H1 (cell line): ENCODE measurements around the gene NFIA. TPM values are rescaled to one million over a fixed set of nuclear protein-coding genes. Genes with fewer than 3 reads are reported as not detected.

ENCODE experiments used
- CTCF ChIA-PET: fragments of 300-600 bp; sonication (Branson Sonifier 250); formaldehyde crosslinking; loops from one replicate; lab custom pipeline; 2021; ENCODE audit not compliant: partially characterized antibody; lab: Charles Lee
- POLR2A ChIA-PET: fragments of 300-600 bp; sonication (Branson Sonifier 250); formaldehyde crosslinking; loops from one replicate; lab custom pipeline; 2021; ENCODE audit warnings: inconsistent platforms; ENCODE audit not compliant: partially characterized antibody; lab: Charles Lee
- DNase-seq, 2 experiments: peaks; one replicate each; pipeline versions ENCODE4 v3.0.0 to v3.0.0-alpha.2; 2010 to 2022; ENCODE audit warnings: low spot score in 2 of 2, low read depth in 1 of 2, mixed read lengths in 1 of 2
- FAIRE-seq: peaks from 2 replicates; lab custom pipeline; 2011; peaks lifted over from hg19 to GRCh38; lab: Jason Lieb, UNC
- H2AFZ ChIP-seq: 2 replicates; pipeline ENCODE4 v1.8.1; 2012; ENCODE audit warnings: low read length, inconsistent platforms
- H2AK5ac ChIP-seq: 2 replicates; pipeline ENCODE4 v1.6.1; 2013; ENCODE audit warnings: low read depth, low read length
- H2BK120ac ChIP-seq: replicated peaks from 2 replicates; pipeline ENCODE3; 2013; ENCODE audit warnings: low read depth, low read length, inconsistent platforms
- H2BK12ac ChIP-seq: 2 replicates; pipeline ENCODE4 v1.6.1; 2013; ENCODE audit warnings: low read depth, low read length
- H2BK15ac ChIP-seq: 2 replicates; pipeline ENCODE4 v1.6.1; 2013; ENCODE audit warnings: low read length
- H2BK20ac ChIP-seq: 2 replicates; pipeline ENCODE4 v1.6.1; 2013; ENCODE audit warnings: low read length
- H2BK5ac ChIP-seq: 2 replicates; pipeline ENCODE4 v1.6.1; 2013; ENCODE audit warnings: low read depth, low read length
- H3K14ac ChIP-seq: 2 replicates; pipeline ENCODE4 v1.6.1; 2013; ENCODE audit warnings: inconsistent platforms; ENCODE audit not compliant: insufficient read length
- H3K18ac ChIP-seq: 2 replicates; pipeline ENCODE4 v1.6.1; 2013; ENCODE audit warnings: low read length; ENCODE audit errors: extremely low read depth
- H3K23ac ChIP-seq: 2 replicates; pipeline ENCODE4 v1.6.1; 2013; ENCODE audit warnings: inconsistent platforms; ENCODE audit not compliant: insufficient read length
- H3K23me2 ChIP-seq: 2 replicates; pipeline ENCODE4 v1.6.1; 2013; ENCODE audit warnings: low read depth, low read length
- H3K27ac ChIP-seq: 2 replicates; pipeline ENCODE4 v1.6.1; 2011; ENCODE audit warnings: low read depth, low read length, inconsistent platforms
- H3K27me3 ChIP-seq, 4 experiments: replicated peaks in 1 of 4; 1 replicate in 1 of 4; 2 replicates in 3 of 4; pipeline versions ENCODE4 v1.6.1 to v1.8.1; 2011 to 2013; ENCODE audit warnings: low read length in 3 of 4, mild to moderate bottlenecking in 3 of 4, inconsistent platforms in 2 of 4, mixed read lengths in 2 of 4, moderate library complexity in 1 of 4; ENCODE audit not compliant: control insufficient read depth in 3 of 4, insufficient read depth in 3 of 4; ENCODE audit errors: extremely low read depth in 1 of 4
- H3K36me3 ChIP-seq, 4 experiments: 2 replicates each; pipeline versions ENCODE4 v1.6.1 to v1.8.1; 2011 to 2013; ENCODE audit warnings: mild to moderate bottlenecking in 4 of 4, low read length in 3 of 4, moderate library complexity in 2 of 4, control low read depth in 1 of 4, inconsistent platforms in 1 of 4; ENCODE audit not compliant: insufficient read depth in 4 of 4, control insufficient read depth in 2 of 4
- H3K4ac ChIP-seq: replicated peaks from 2 replicates; pipeline ENCODE3; 2013; ENCODE audit warnings: low read length, low read depth, mixed read lengths, inconsistent platforms; ENCODE audit not compliant: insufficient read length
- H3K4me1 ChIP-seq, 4 experiments: replicated peaks in 1 of 4; 1 replicate in 1 of 4; 2 replicates in 3 of 4; pipeline versions ENCODE4 v1.6.1 to v1.8.1; 2011 to 2013; ENCODE audit warnings: low read length in 3 of 4, inconsistent platforms in 2 of 4, mixed read lengths in 1 of 4; ENCODE audit not compliant: insufficient read depth in 4 of 4, control insufficient read depth in 3 of 4
- H3K4me2 ChIP-seq, 2 experiments: 2 replicates each; pipeline versions ENCODE4 v1.6.1 to v1.8.1; 2011 to 2013; ENCODE audit warnings: low read depth in 2 of 2, low read length in 2 of 2, control low read depth in 1 of 2, inconsistent platforms in 1 of 2, mild to moderate bottlenecking in 1 of 2; ENCODE audit not compliant: insufficient read depth in 1 of 2
- H3K4me3 ChIP-seq, 4 experiments: fragments of 200-600, 300-600 bp in 1 of 4; sonication (generic), shearing (Covaris generic), sonication (Bioruptor Twin) in 1 of 4; 2 replicates each; pipeline versions ENCODE4 v1.5.1 to v1.8.1; 2011 to 2016; ENCODE audit warnings: low read length in 4 of 4, low read depth in 3 of 4, control low read depth in 2 of 4, inconsistent platforms in 2 of 4, mild to moderate bottlenecking in 2 of 4, mixed read lengths in 1 of 4, moderate library complexity in 1 of 4; ENCODE audit not compliant: insufficient read depth in 2 of 4; ENCODE audit errors: extremely low read depth in 1 of 4
- H3K56ac ChIP-seq: replicated peaks from 2 replicates; pipeline ENCODE3; 2013; ENCODE audit warnings: low read depth, mild to moderate bottlenecking, mixed read lengths, low read length, inconsistent platforms; ENCODE audit not compliant: insufficient read length
- H3K79me1 ChIP-seq: 2 replicates; pipeline ENCODE4 v1.6.1; 2013; ENCODE audit warnings: low read depth, low read length, control low read depth
- H3K79me2 ChIP-seq, 2 experiments: 2 replicates each; pipeline versions ENCODE4 v1.6.1 to v1.8.1; 2012 to 2013; ENCODE audit warnings: low read length in 2 of 2, mild to moderate bottlenecking in 2 of 2, inconsistent platforms in 1 of 2; ENCODE audit not compliant: insufficient read depth in 2 of 2, control insufficient read depth in 1 of 2
- H3K9ac ChIP-seq, 4 experiments: replicated peaks in 1 of 4; 1 replicate in 1 of 4; 2 replicates in 3 of 4; pipeline versions ENCODE4 v1.6.1 to v1.8.1; 2011 to 2013; ENCODE audit warnings: low read depth in 3 of 4, low read length in 3 of 4, control low read depth in 2 of 4, mild to moderate bottlenecking in 2 of 4, moderate library complexity in 2 of 4, inconsistent platforms in 1 of 4; ENCODE audit errors: extremely low read depth in 1 of 4
- H3K9me3 ChIP-seq, 2 experiments: 2 replicates each; pipeline versions ENCODE4 v1.6.1 to v1.8.1; 2012 to 2013; ENCODE audit warnings: mild to moderate bottlenecking in 2 of 2, moderate library complexity in 2 of 2, control low read depth in 1 of 2, inconsistent platforms in 1 of 2, low read depth in 1 of 2, low read length in 1 of 2, mixed read lengths in 1 of 2; ENCODE audit not compliant: insufficient read depth in 2 of 2
- H4K20me1 ChIP-seq, 2 experiments: replicated peaks in 1 of 2; 2 replicates each; pipeline versions ENCODE3 to v1.8.1; 2011 to 2013; ENCODE audit warnings: inconsistent platforms in 2 of 2, low read length in 2 of 2, mild to moderate bottlenecking in 1 of 2; ENCODE audit not compliant: insufficient read depth in 2 of 2, control insufficient read depth in 1 of 2
- H4K5ac ChIP-seq: 2 replicates; pipeline ENCODE4 v1.6.1; 2013; ENCODE audit warnings: low read length, low read depth, mixed read lengths, inconsistent platforms; ENCODE audit not compliant: insufficient read length
- H4K8ac ChIP-seq: 2 replicates; pipeline ENCODE4 v1.8.0; 2013; ENCODE audit warnings: mild to moderate bottlenecking, moderate library complexity, low read length, inconsistent platforms; ENCODE audit not compliant: insufficient read depth; ENCODE audit errors: extremely low read depth
- H4K91ac ChIP-seq: replicated peaks from 2 replicates; pipeline ENCODE3; 2013; ENCODE audit warnings: low read length, mixed read lengths, inconsistent platforms; ENCODE audit not compliant: insufficient read length
- CBX5 ChIP-seq: fragments of 300-800, 300-1000 bp; sonication (generic); IDR thresholded peaks from 2 replicates; pipeline ENCODE4 v1.7.1; 2016; ENCODE audit warnings: antibody characterized with exemption, low read length, low read depth
- SIX5 ChIP-seq: IDR thresholded peaks from 2 replicates; pipeline ENCODE4 v1.6.1; 2011; ENCODE audit warnings: mild to moderate bottlenecking, low read depth, low read length
- WGBS, 2 experiments: shearing (Covaris generic) in 1 of 2; methylation state at CpG; one replicate each; pipeline versions ENCODE4 v1.1.6 to v1.1.7; 2013 to 2015; ENCODE audit warnings: low lambda C conversion rate in 2 of 2, mixed read lengths in 2 of 2, inconsistent platforms in 1 of 2, low coverage in 1 of 2, missing lambda C conversion rate in 1 of 2; ENCODE audit not compliant: insufficient replicate concordance in 2 of 2, insufficient coverage in 1 of 2, insufficient read length in 1 of 2; ENCODE audit errors: extremely low coverage in 1 of 2, missing lambda C conversion rate in 1 of 2; 5-methylcytosine and 5-hydroxymethylcytosine counted together
- polyA plus RNA-seq, 7 experiments: library from polyadenylated mRNA; depleted of rRNA in 3 of 7; stranded (reverse) in 5 of 7; unstranded in 2 of 7; fragments of >200 nt in 5 of 7; fragments of 200-250 nt in 2 of 7; gene quantifications; 1 replicate in 5 of 7; 2 replicates in 1 of 7; 4 replicates in 1 of 7; pipeline versions ENCODE4 v1.2.1 to v1.2.3, GENCODE V29; 2011 to 2013; ENCODE audit warnings: missing spikeins in 2 of 7, mixed read lengths in 2 of 7
- total RNA-seq: library from RNA; stranded (reverse); fragmentation: NEBNext Ultra II Directional; extraction: Animal tissue kit (Norgen Biotek cat#: 25700); gene quantifications from 2 replicates; pipeline ENCODE4 v1.2.1, GENCODE V29; 2021

Gene NFIA
- total and polyA plus RNA-seq, 2 of the 8 experiments (the other 6 are each of a cell fraction or from before 2014, with no cell fraction given), result 1.8 to 2.3 TPM

DNA sequence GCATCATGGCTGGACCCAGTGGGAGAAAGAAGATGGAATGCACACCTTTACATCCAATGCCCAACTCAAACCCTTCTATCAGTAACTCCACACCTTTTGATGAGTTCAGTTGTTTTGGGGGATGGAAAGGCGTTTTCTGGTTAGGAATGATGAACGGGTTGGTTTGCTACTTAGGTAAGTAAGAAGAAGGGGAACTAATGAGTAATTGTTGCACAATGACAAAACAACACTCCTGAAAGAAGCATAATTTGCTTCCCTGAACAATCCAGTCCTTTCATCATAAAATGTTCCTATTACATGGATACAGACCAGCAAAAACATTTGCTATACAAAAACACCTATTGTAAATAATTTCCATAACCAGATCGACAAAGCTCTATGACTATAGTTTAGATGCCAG lies 35.9 kb upstream of the NFIA start:
- Histone ChIP-seq H2BK5ac (no peak overlapping the region), H3K23ac (no peak overlapping the region)

More for the DNA sequence above, 35.9 kb upstream of the NFIA start:
- Histone ChIP-seq H2BK15ac (no peak overlapping the region), H3K9ac (no peak overlapping the region), H3K27me3 (peaks cover 1 to 30% (median 24%) of the 10 kb centered on the region in 4 experiments), H3K56ac (no peak overlapping the region), H3K14ac (no peak overlapping the region), H3K18ac (no peak overlapping the region), H2AK5ac (no peak overlapping the region), H3K23me2 (peaks cover 5% of the 10 kb centered on the region), H2BK12ac (no peak overlapping the region), H2BK20ac (no peak overlapping the region), H3K79me2 (no peaks in the 10 kb centered on the region), H2BK120ac (no peak overlapping the region), H4K91ac (no peak overlapping the region), H4K20me1 (no peaks in the 10 kb centered on the region), H4K5ac (no peak overlapping the region), H4K8ac (no peak overlapping the region), H3K36me3 (no peaks in the 10 kb centered on the region), H3K27ac (no peak overlapping the region), H3K4me1 (peaks cover 0 to 6% (median 3%) of the 10 kb centered on the region in 4 experiments; a peak in 5 of 7 replicates), H3K9me3 (no peaks in the 10 kb centered on the region), H3K4me3 (no peak overlapping the region), H3K79me1 (no peaks in the 10 kb centered on the region), H2AFZ (no peak overlapping the region), H3K4me2 (no peak overlapping the region), H3K4ac (no peak overlapping the region)
- 91% methylated on average over 3 of the region's 3 CpGs; no CpG with 5 or more reads in 1 of the 2 experiments for WGBS, 2 experiments
- TF ChIP-seq SIX5 (no peak), CBX5 (no peak)
- POLR2A ChIA-PET, result interaction anchor here (0.9 kb wide), 1 partner anchor 73 kb away, joined by 3 read pairs; no protein-coding TSS in a partner anchor
- DNase-seq (no peak), FAIRE-seq (no peak)
- CTCF ChIA-PET, result interaction anchor here (0.5 to 6.7 kb wide), 8 partner anchors 33 to 395 kb away, joined by 3 to 65 read pairs (median 6); partner anchors contain the start of gene NFIA
